ENCODE results near the gene RALGAPA2.

The RALGAPA2 gene

GRCh38 chr20:20737158-20737557, 24.7 kb upstream of the RALGAPA2 start:
- TF ChIP-seq, protein P1, sequence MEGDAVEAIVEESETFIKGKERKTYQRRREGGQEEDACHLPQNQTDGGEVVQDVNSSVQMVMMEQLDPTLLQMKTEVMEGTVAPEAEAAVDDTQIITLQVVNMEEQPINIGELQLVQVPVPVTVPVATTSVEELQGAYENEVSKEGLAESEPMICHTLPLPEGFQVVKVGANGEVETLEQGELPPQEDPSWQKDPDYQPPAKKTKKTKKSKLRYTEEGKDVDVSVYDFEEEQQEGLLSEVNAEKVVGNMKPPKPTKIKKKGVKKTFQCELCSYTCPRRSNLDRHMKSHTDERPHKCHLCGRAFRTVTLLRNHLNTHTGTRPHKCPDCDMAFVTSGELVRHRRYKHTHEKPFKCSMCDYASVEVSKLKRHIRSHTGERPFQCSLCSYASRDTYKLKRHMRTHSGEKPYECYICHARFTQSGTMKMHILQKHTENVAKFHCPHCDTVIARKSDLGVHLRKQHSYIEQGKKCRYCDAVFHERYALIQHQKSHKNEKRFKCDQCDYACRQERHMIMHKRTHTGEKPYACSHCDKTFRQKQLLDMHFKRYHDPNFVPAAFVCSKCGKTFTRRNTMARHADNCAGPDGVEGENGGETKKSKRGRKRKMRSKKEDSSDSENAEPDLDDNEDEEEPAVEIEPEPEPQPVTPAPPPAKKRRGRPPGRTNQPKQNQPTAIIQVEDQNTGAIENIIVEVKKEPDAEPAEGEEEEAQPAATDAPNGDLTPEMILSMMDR (IDR thresholded peaks at IDR 0.05; ENCODE audit: low read depth, low read length): no peak
- no peak overlapping the region for H3K4me3 ChIP-seq (replicated peaks in 1 of 2; ENCODE audit: low read depth in 2 of 2, low read length in 2 of 2)
- no peak for DNase-seq (ENCODE audit: low read depth in 2 of 2)

DNA sequence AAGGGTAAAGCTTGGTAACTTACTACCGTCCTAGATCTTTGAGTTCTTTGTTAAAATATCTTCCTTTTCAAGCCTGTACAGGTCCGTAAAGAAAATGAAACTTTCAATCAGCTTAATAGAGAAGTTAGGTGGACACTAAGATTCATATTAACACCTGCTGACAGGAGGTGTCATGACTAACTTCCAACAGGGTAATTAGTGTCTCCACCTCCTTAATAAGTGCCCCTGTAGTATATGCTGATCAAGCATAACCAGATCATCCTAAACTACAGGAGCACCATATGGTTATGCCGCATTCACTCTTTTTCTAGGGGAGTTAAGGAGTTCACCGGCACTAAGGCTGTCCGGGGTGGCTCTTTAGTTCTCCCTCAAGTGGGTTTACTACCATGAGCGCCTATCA, 23.9 kb upstream of the RALGAPA2 start:
- no peak for DNase-seq (ENCODE audit: low read depth in 2 of 2)
- TF ChIP-seq, protein P1 (IDR thresholded peaks at IDR 0.05; ENCODE audit: low read depth, low read length): no peak
- H3K4me3 ChIP-seq (replicated peaks in 1 of 2; ENCODE audit: low read depth in 2 of 2, low read length in 2 of 2): no peak overlapping the region

GRCh38 chr20:20734475-20734948, 22.1 kb upstream of the RALGAPA2 start:
- TF ChIP-seq, protein P1 (IDR thresholded peaks at IDR 0.05; ENCODE audit: low read depth, low read length): no peak
- no peak for DNase-seq (ENCODE audit: low read depth in 2 of 2)
- H3K4me3 ChIP-seq (replicated peaks in 1 of 2; ENCODE audit: low read depth in 2 of 2, low read length in 2 of 2): no peak overlapping the region

GRCh38 chr20:20733943-20734342, 21.5 kb upstream of the RALGAPA2 start:
- no peak for DNase-seq (ENCODE audit: low read depth in 2 of 2)
- no peak overlapping the region for H3K4me3 ChIP-seq (replicated peaks in 1 of 2; ENCODE audit: low read depth in 2 of 2, low read length in 2 of 2)
- TF ChIP-seq, protein P1 (IDR thresholded peaks at IDR 0.05; ENCODE audit: low read depth, low read length): no peak

- TF ChIP-seq, protein P1 (IDR thresholded peaks at IDR 0.05; ENCODE audit: low read depth, low read length): no peak
- no peak for DNase-seq (ENCODE audit: low read depth in 2 of 2)
- no peak overlapping the region for H3K4me3 ChIP-seq (replicated peaks in 1 of 2; ENCODE audit: low read depth in 2 of 2, low read length in 2 of 2)
Observed at GRCh38 chr20:20732641-20733040, 20.2 kb upstream of the RALGAPA2 start.

GRCh38 chr20:20731945-20732296, 19.5 kb upstream of the RALGAPA2 start:
- TF ChIP-seq, protein P1 (IDR thresholded peaks at IDR 0.05; ENCODE audit: low read depth, low read length): no peak
- peak; percentile 48 to 60 for DNase-seq (ENCODE audit: low read depth in 2 of 2)
- no peak overlapping the region for H3K4me3 ChIP-seq (replicated peaks in 1 of 2; ENCODE audit: low read depth in 2 of 2, low read length in 2 of 2)

Data from cardiac fibroblast (primary cell).